Trophoblast cell (in vitro differentiated cells and primary cell): ENCODE data around the gene ADD2.

Experiments used
- DNase-seq, 2 donors: peaks; one replicate each; pipeline ENCODE4 v3.0.0-alpha.2; 2016
- H2AFZ ChIP-seq: 2 replicates; pipeline ENCODE4 v1.6.1; 2013; ENCODE audit warnings: low read length, moderate library complexity, mild to moderate bottlenecking; ENCODE audit not compliant: insufficient read depth, poor library complexity
- H2AK5ac ChIP-seq: 2 replicates; pipeline ENCODE4 v1.6.1; 2013; ENCODE audit warnings: mild to moderate bottlenecking, low read length
- H2BK120ac ChIP-seq: 2 replicates; pipeline ENCODE4 v1.6.1; 2013; ENCODE audit warnings: low read length, mild to moderate bottlenecking, moderate library complexity; ENCODE audit not compliant: insufficient read depth, poor library complexity
- H2BK12ac ChIP-seq: 2 replicates; pipeline ENCODE4 v1.6.1; 2013; ENCODE audit warnings: mild to moderate bottlenecking, low read length, moderate library complexity
- H2BK5ac ChIP-seq: 2 replicates; pipeline ENCODE4 v1.6.1; 2013; ENCODE audit warnings: low read length, low read depth, moderate library complexity, mild to moderate bottlenecking; ENCODE audit not compliant: poor library complexity
- H3K14ac ChIP-seq: 2 replicates; pipeline ENCODE4 v1.6.1; 2013; ENCODE audit warnings: mild to moderate bottlenecking, low read length
- H3K18ac ChIP-seq: 2 replicates; pipeline ENCODE4 v1.6.1; 2013; ENCODE audit warnings: mild to moderate bottlenecking, low read length
- H3K23ac ChIP-seq: 2 replicates; pipeline ENCODE4 v1.6.1; 2013; ENCODE audit warnings: low read length
- H3K27ac ChIP-seq: 2 replicates; pipeline ENCODE4 v1.5.1; 2013; ENCODE audit warnings: low read depth, mild to moderate bottlenecking, inconsistent platforms, low read length, moderate library complexity
- H3K27me3 ChIP-seq: 2 replicates; pipeline ENCODE4 v1.6.1; 2013; ENCODE audit warnings: inconsistent platforms, mild to moderate bottlenecking, low read length, moderate library complexity; ENCODE audit not compliant: insufficient read depth
- H3K36me3 ChIP-seq, 2 experiments: 1 replicate in 1 of 2; 2 replicates in 1 of 2; pipeline ENCODE4 v1.6.1; 2013; ENCODE audit warnings: low read length in 2 of 2, mild to moderate bottlenecking in 2 of 2, moderate library complexity in 1 of 2; ENCODE audit not compliant: insufficient read depth in 2 of 2, control insufficient read depth in 1 of 2
- H3K4ac ChIP-seq: 2 replicates; pipeline ENCODE4 v1.6.1; 2013; ENCODE audit warnings: low read depth, mild to moderate bottlenecking, low read length, moderate library complexity
- H3K4me1 ChIP-seq, 2 experiments: 1 replicate in 1 of 2; 2 replicates in 1 of 2; pipeline ENCODE4 v1.6.1; 2013; ENCODE audit warnings: low read length in 2 of 2, mild to moderate bottlenecking in 2 of 2, moderate library complexity in 1 of 2; ENCODE audit not compliant: insufficient read depth in 2 of 2, control insufficient read depth in 1 of 2
- H3K4me2 ChIP-seq: 2 replicates; pipeline ENCODE4 v1.6.1; 2013; ENCODE audit warnings: inconsistent platforms, mild to moderate bottlenecking, low read length, moderate library complexity
- H3K4me3 ChIP-seq: 2 replicates; pipeline ENCODE4 v1.5.1; 2013; ENCODE audit warnings: mild to moderate bottlenecking, low read depth, low read length, inconsistent platforms
- H3K79me1 ChIP-seq: one replicate; pipeline ENCODE4 v1.6.1; 2013; ENCODE audit warnings: low read length
- H3K79me2 ChIP-seq: 2 replicates; pipeline ENCODE4 v1.6.1; 2013; ENCODE audit warnings: low read length, mild to moderate bottlenecking; ENCODE audit not compliant: control insufficient read depth, insufficient read depth, poor library complexity
- H3K9ac ChIP-seq: 2 replicates; pipeline ENCODE4 v1.6.1; 2013; ENCODE audit warnings: mild to moderate bottlenecking, low read length
- H3K9me3 ChIP-seq: 2 replicates; pipeline ENCODE4 v1.6.1; 2013; ENCODE audit warnings: low read depth, mild to moderate bottlenecking, control low read depth, inconsistent platforms, low read length; ENCODE audit not compliant: insufficient read depth
- H4K12ac ChIP-seq: 2 replicates; pipeline ENCODE4 v1.6.1; 2013; ENCODE audit warnings: low read depth, mild to moderate bottlenecking, low read length, moderate library complexity
- H4K8ac ChIP-seq: 2 replicates; pipeline ENCODE4 v1.6.1; 2013; ENCODE audit warnings: low read depth, mild to moderate bottlenecking, low read length, moderate library complexity
- H4K91ac ChIP-seq: one replicate; pipeline ENCODE4 v1.6.1; 2013; ENCODE audit warnings: low read depth, mild to moderate bottlenecking, low read length, moderate library complexity
- WGBS: extraction: QIAGEN DNeasy Blood & Tissue Kit; methylation state at CpG from one replicate; pipeline ENCODE4 v1.1.7; 2013; ENCODE audit warnings: missing lambda C conversion rate; ENCODE audit not compliant: insufficient read length, insufficient coverage; ENCODE audit errors: extremely low coverage; 5-methylcytosine and 5-hydroxymethylcytosine counted together

The ADD2 gene

DNA sequence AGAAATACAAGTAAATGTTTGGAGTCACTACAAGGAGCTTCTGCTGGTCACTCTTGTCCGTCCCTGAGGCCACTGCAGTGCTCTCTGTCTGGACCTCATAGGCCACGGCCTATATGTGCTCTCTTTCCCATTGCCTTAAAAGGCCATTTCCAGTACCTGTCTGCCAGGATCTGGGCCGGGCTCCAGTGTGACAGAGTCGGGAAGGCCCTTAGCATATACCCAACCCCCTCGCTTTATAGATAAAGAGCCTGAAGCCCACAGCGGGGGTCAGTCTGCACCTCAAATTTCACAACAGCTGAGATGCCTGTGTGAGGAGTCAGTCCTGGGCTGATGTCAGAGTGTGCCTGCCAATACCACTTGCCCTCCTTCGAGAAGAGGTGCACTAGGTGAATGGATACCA, 39.9 kb downstream of the ADD2 start:
- Histone ChIP-seq H3K4me1 (peaks cover 0 to 2% of the 10 kb centered on the region in 2 experiments), H3K18ac (no peak overlapping the region), H3K9ac (no peak overlapping the region), H3K14ac (no peak overlapping the region), H3K36me3 (no peaks in the 10 kb centered on the region), H2AK5ac (no peak overlapping the region), H3K79me2 (no peaks in the 10 kb centered on the region), H3K27ac (no peak overlapping the region), H3K23ac (no peak overlapping the region), H4K91ac (no peak overlapping the region), H4K12ac (no peak overlapping the region), H4K8ac (no peak overlapping the region), H3K4me2 (no peak overlapping the region), H3K27me3 (no peaks in the 10 kb centered on the region), H2BK5ac (no peak overlapping the region), H2BK120ac (no peak overlapping the region), H3K4ac (no peak overlapping the region), H2BK12ac (no peak overlapping the region), H3K4me3 (no peak overlapping the region), H2AFZ (no peak overlapping the region), H3K9me3 (no peaks in the 10 kb centered on the region), H3K79me1 (no peaks in the 10 kb centered on the region)
- no peak for DNase-seq
- no CpG with 5 or more reads among the region's 7 CpGs for WGBS

DNA sequence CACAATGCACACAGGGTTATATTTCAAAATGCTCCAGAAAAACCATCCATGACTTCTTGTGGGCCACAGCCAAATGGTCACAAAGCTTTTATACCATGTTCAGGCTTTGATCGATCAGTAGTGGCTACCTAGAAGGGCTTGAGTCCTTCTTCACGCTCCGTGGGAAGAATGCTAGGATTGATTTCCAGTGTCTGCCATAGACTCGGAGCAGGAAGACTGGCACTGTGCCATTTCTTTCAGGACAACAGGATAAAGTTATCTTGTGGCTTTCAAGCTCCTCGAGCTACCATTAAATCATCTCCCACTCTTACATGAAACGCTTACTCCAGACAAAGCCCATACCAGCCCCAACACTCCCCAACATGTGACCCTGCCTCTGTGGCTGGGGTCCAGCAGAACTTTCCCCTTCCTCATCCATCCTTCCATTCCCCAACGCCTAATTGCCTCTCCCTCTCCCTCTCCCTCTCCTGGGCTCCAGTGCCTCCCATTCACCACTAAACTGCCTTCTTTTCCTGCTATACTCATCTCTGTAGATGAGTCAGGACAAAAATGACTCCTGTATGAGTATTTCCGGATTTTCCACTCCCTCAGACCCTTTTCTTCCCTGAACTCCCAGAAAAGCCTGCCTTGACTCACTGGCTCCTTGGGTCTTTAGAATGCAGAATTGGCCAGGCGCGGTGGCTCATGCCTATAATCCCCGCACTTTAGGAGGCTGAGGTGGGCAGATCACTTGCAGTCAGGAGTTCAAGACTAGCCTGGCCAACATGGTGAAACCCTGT, 40.9 kb downstream of the ADD2 start:
- Histone ChIP-seq H3K79me1 (no peaks in the 10 kb centered on the region), H3K79me2 (no peaks in the 10 kb centered on the region)

DNA sequence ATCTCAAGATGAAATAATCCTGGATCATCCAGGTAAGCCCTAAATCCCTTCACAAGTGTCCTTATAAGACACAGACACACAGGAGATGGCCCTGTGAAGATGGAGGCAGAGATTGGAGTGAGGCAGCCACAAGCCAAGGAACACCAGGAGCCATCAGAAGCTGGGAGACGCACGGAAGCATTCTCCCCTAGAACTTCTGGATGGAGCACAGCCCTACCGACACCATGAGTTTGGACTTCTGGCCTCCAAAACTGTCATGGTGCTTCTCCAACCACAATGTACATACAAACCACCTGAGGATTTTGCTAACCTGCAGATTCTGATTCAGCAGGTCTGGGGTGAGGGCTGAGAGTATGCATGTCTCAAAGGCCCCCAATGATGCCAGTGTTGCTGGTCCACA, 42.5 kb downstream of the ADD2 start:
- no peaks in the 10 kb centered on the region for H3K36me3 ChIP-seq
- no peak overlapping the region for H2AK5ac ChIP-seq
- no peak for DNase-seq
- no peak overlapping the region for H3K23ac ChIP-seq
- peaks cover 0 to 5% of the 10 kb centered on the region in 2 experiments for H3K4me1 ChIP-seq
- no peak overlapping the region for H3K4me2 ChIP-seq
- no peak overlapping the region for H3K18ac ChIP-seq
- H2AFZ ChIP-seq: no peak overlapping the region
- H2BK120ac ChIP-seq: no peak overlapping the region
- no peaks in the 10 kb centered on the region for H3K79me1 ChIP-seq
- no peak overlapping the region for H3K27ac ChIP-seq
- WGBS: no CpG with 5 or more reads among the region's 3 CpGs
- no peak overlapping the region for H2BK5ac ChIP-seq
- no peak overlapping the region for H4K8ac ChIP-seq
- no peak overlapping the region for H4K91ac ChIP-seq
- H3K4me3 ChIP-seq: no peak overlapping the region
- H3K27me3 ChIP-seq: no peaks in the 10 kb centered on the region
- no peaks in the 10 kb centered on the region for H3K79me2 ChIP-seq
- no peak overlapping the region for H3K14ac ChIP-seq
- H3K9me3 ChIP-seq: no peaks in the 10 kb centered on the region
- H3K9ac ChIP-seq: no peak overlapping the region
- H2BK12ac ChIP-seq: no peak overlapping the region
- no peak overlapping the region for H4K12ac ChIP-seq
- H3K4ac ChIP-seq: no peak overlapping the region

More for the DNA sequence above, 40.9 kb downstream of the ADD2 start:
- Histone ChIP-seq H3K9ac (no peak overlapping the region), H3K23ac (no peak overlapping the region), H4K8ac (no peak overlapping the region), H4K91ac (no peak overlapping the region), H3K9me3 (no peaks in the 10 kb centered on the region), H3K4ac (no peak overlapping the region), H2AK5ac (no peak overlapping the region), H3K4me1 (peaks cover 0 to 5% of the 10 kb centered on the region in 2 experiments), H2BK120ac (no peak overlapping the region), H3K18ac (no peak overlapping the region), H2BK5ac (no peak overlapping the region), H3K27me3 (no peaks in the 10 kb centered on the region), H4K12ac (no peak overlapping the region), H2BK12ac (no peak overlapping the region), H3K36me3 (no peaks in the 10 kb centered on the region), H3K4me2 (no peak overlapping the region), H3K27ac (no peak overlapping the region), H3K4me3 (no peak overlapping the region), H3K14ac (no peak overlapping the region), H2AFZ (no peak overlapping the region)
- no CpG with 5 or more reads among the region's 11 CpGs for WGBS
- peak in 1 of 2 donors; percentile 25 for DNase-seq

DNA sequence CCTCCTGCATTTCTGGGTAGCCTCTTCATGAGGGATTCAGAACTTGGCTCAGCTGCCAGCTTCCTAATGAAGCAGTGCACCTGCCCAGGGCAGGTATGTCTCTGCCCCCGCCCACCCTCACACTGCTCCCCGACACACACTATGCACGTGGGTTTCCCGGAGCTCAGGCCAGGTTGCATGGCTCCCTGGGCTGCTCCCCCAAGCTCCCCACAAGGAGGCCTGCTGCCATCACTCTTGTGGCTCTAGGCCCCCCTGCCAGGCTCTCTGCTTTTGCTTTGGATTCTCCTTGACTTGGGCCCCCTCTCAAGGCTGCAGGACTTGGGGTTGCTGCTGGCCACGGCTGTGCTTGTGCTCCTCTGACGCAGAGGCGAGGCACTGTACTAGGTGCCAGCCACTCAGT, 43.6 kb downstream of the ADD2 start:
- Histone ChIP-seq H3K36me3 (no peaks in the 10 kb centered on the region), H3K4me2 (no peak overlapping the region), H3K9ac (no peak overlapping the region), H3K14ac (no peak overlapping the region), H3K4me3 (no peak overlapping the region), H3K4ac (no peak overlapping the region), H3K79me2 (no peaks in the 10 kb centered on the region), H3K79me1 (no peaks in the 10 kb centered on the region), H3K27me3 (no peaks in the 10 kb centered on the region), H2BK12ac (no peak overlapping the region), H3K4me1 (peaks cover 0 to 5% of the 10 kb centered on the region in 2 experiments), H3K23ac (no peak overlapping the region), H2BK5ac (no peak overlapping the region), H3K27ac (no peak overlapping the region), H3K18ac (no peak overlapping the region), H4K91ac (no peak overlapping the region), H3K9me3 (no peaks in the 10 kb centered on the region), H4K12ac (no peak overlapping the region), H2AK5ac (no peak overlapping the region), H2BK120ac (no peak overlapping the region), H4K8ac (no peak overlapping the region), H2AFZ (no peak overlapping the region)
- WGBS: no CpG with 5 or more reads among the region's 7 CpGs
- DNase-seq: no peak
